Measurements from ENCODE around the gene EOLA1.
"Not testable (repeated sequence)": the region's sequence is repeated elsewhere in the genome, so short reads cannot be mapped to it uniquely, and the experiment has no call there.

GRCh38 chrX:149590993-149591392 is 50.2 kb downstream of the EOLA1 start:
- not testable (repeated sequence) for TF ChIP-seq POLR2A, CTCF (IDR thresholded peaks at IDR 0.05)
